HL-60 (cell line): ENCODE results near the gene FHIT.

Experiments
- DNase-seq, 2 experiments: peaks; one replicate each; pipeline ENCODE4 v3.0.0-alpha.2; 2010 to 2020; ENCODE audit warnings: low read depth in 1 of 2, low spot score in 1 of 2
- H3K27ac ChIP-seq: fragments of 250-450 bp; sonication (Bioruptor Pico); replicated peaks from 2 replicates; pipeline ENCODE4 v1.5.1; 2020; ENCODE audit warnings: mild to moderate bottlenecking, moderate library complexity
- H3K27me3 ChIP-seq: fragments of 250-450 bp; sonication (Bioruptor Pico); 2 replicates; pipeline ENCODE4 v1.5.1; 2021; ENCODE audit warnings: mild to moderate bottlenecking, moderate library complexity; ENCODE audit not compliant: insufficient read depth, poor library complexity, severe bottlenecking
- H3K4me3 ChIP-seq: replicated peaks from 2 replicates; pipeline ENCODE4 v1.5.1; 2011; ENCODE audit warnings: mild to moderate bottlenecking, control low read depth, low read length; ENCODE audit not compliant: insufficient read depth
- GABPA ChIP-seq: IDR thresholded peaks from 2 replicates; pipeline ENCODE4 v1.6.1; 2012; ENCODE audit warnings: low read depth
- POLR2AphosphoS5 ChIP-seq: IDR thresholded peaks from 2 replicates; pipeline ENCODE4 v1.6.1; 2012; ENCODE audit warnings: low read depth
- SPI1 ChIP-seq: IDR thresholded peaks from 2 replicates; pipeline ENCODE4 v1.6.1; 2012; ENCODE audit warnings: low read depth, mild to moderate bottlenecking, borderline replicate concordance
- TF ChIP-seq, protein P1 (sequence below): IDR thresholded peaks from one replicate; pipeline ENCODE4 v1.5.1; 2011; ENCODE audit warnings: low read length, control low read depth, inconsistent platforms; ENCODE audit not compliant: insufficient read depth
- TF ChIP-seq, protein P2 (sequence below): IDR thresholded peaks from 2 replicates; pipeline ENCODE4 v1.6.1; 2012; ENCODE audit warnings: low read depth; ENCODE audit not compliant: insufficient replicate concordance

The FHIT gene

DNA sequence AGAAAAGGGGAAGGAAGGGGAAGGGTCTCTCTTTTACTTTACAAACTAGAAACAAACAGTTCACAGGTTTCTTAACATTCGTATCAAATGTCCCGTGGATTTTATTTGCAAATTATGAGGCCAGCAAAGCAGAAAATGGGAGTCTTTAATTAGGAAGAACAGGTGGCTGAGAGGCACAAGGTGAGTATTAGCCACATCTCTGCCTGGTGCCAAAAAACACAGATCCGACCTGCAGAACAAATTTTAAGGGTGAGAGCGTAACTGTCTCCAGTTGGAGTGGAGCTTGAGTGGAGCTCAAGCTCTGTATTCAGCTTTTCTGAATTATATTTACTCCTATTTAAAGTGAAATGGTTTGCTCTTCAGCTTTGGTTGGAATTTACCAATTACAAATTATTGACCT is 1004.9 kb downstream of the FHIT start:
- TF ChIP-seq POLR2AphosphoS5: no peak
- no peak for TF ChIP-seq SPI1
- TF ChIP-seq, protein P1, sequence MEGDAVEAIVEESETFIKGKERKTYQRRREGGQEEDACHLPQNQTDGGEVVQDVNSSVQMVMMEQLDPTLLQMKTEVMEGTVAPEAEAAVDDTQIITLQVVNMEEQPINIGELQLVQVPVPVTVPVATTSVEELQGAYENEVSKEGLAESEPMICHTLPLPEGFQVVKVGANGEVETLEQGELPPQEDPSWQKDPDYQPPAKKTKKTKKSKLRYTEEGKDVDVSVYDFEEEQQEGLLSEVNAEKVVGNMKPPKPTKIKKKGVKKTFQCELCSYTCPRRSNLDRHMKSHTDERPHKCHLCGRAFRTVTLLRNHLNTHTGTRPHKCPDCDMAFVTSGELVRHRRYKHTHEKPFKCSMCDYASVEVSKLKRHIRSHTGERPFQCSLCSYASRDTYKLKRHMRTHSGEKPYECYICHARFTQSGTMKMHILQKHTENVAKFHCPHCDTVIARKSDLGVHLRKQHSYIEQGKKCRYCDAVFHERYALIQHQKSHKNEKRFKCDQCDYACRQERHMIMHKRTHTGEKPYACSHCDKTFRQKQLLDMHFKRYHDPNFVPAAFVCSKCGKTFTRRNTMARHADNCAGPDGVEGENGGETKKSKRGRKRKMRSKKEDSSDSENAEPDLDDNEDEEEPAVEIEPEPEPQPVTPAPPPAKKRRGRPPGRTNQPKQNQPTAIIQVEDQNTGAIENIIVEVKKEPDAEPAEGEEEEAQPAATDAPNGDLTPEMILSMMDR: no peak
- TF ChIP-seq GABPA: no peak
- TF ChIP-seq, protein P2, sequence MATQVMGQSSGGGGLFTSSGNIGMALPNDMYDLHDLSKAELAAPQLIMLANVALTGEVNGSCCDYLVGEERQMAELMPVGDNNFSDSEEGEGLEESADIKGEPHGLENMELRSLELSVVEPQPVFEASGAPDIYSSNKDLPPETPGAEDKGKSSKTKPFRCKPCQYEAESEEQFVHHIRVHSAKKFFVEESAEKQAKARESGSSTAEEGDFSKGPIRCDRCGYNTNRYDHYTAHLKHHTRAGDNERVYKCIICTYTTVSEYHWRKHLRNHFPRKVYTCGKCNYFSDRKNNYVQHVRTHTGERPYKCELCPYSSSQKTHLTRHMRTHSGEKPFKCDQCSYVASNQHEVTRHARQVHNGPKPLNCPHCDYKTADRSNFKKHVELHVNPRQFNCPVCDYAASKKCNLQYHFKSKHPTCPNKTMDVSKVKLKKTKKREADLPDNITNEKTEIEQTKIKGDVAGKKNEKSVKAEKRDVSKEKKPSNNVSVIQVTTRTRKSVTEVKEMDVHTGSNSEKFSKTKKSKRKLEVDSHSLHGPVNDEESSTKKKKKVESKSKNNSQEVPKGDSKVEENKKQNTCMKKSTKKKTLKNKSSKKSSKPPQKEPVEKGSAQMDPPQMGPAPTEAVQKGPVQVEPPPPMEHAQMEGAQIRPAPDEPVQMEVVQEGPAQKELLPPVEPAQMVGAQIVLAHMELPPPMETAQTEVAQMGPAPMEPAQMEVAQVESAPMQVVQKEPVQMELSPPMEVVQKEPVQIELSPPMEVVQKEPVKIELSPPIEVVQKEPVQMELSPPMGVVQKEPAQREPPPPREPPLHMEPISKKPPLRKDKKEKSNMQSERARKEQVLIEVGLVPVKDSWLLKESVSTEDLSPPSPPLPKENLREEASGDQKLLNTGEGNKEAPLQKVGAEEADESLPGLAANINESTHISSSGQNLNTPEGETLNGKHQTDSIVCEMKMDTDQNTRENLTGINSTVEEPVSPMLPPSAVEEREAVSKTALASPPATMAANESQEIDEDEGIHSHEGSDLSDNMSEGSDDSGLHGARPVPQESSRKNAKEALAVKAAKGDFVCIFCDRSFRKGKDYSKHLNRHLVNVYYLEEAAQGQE: no peak
- no peak for DNase-seq
- H3K27ac ChIP-seq: no peak overlapping the region
- no peak overlapping the region for H3K4me3 ChIP-seq
- no peaks in the 10 kb centered on the region for H3K27me3 ChIP-seq

DNA sequence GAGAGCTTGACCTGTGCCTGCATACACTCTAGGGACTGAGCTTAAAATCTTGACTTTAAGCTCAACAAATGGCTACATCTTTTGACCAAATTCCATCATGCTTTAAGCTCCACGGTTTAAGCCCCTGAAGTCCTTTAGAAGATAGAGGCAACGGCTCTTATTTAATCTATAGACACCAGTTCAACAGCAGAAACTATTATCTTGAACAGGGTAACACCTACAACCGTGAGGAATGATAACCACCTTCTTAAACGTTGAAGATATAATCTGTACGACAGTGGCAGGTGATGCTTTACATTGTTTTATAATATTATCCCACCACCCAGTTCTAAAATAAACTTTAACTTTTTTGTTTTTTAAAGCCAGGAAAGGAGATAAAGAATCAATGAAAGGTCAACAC is 1007.8 kb downstream of the FHIT start:
- no peak for DNase-seq
- TF ChIP-seq SPI1 (no peak), POLR2AphosphoS5 (no peak), GABPA (no peak)
- TF ChIP-seq, protein P2: no peak
- TF ChIP-seq, protein P1: no peak
- Histone ChIP-seq H3K4me3 (no peak overlapping the region), H3K27ac (no peak overlapping the region), H3K27me3 (no peaks in the 10 kb centered on the region)

DNA sequence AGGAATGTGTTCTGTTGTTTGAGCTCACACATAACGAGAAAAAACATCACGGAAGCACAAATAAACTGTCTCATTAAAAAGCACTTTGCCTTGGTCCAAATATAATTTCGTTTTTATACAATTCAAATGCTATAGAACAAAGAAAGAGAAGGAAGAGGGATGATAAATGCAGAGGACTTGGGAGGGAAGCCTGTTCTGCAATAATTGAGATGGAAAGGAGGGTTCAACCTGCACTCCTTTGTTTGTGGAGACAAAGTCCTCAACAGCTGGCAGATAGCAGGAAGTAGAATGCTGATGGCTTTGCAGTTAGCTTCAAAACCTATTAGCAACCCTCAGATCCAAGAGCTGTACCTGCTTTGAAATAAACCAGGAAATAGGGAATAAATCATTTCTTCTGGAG is 1010.8 kb downstream of the FHIT start:
- no peak for TF ChIP-seq SPI1
- TF ChIP-seq POLR2AphosphoS5: no peak
- TF ChIP-seq GABPA: no peak
- TF ChIP-seq, protein P1: no peak
- TF ChIP-seq, protein P2: no peak
- no peak overlapping the region for H3K27ac ChIP-seq

More for the DNA sequence above, 1010.8 kb downstream of the FHIT start:
- H3K4me3 ChIP-seq: no peak overlapping the region
- peaks cover 2% of the 10 kb centered on the region for H3K27me3 ChIP-seq
- no peak for DNase-seq
